ENCODE data around the gene UBE2D3.

The UBE2D3 gene

GRCh38 chr4:102843273-102843672 is 15.9 kb upstream of the UBE2D3 start:
- no peak for DNase-seq
- Histone ChIP-seq H4K20me1 (ENCODE audit: insufficient read depth, low read length) (no peaks in the 10 kb centered on the region), H3K9me2 (replicated peaks; ENCODE audit: insufficient read depth, low read length) (no peaks in the 10 kb centered on the region), H3K27me3 (replicated peaks; ENCODE audit: insufficient read depth, low read length) (no peaks in the 10 kb centered on the region), H3K27ac (ENCODE audit: low read length) (no peak overlapping the region), H3K4me3 (ENCODE audit: low read length) (no peak overlapping the region), H3K36me3 (replicated peaks; ENCODE audit: insufficient read depth, low read length) (no peaks in the 10 kb centered on the region), H3K79me2 (ENCODE audit: low read length) (no peaks in the 10 kb centered on the region), H3K9me3 (replicated peaks; ENCODE audit: insufficient read depth, low read length) (no peaks in the 10 kb centered on the region), H3K4me1 (ENCODE audit: low read length) (no peaks in the 10 kb centered on the region), H3K4me2 (ENCODE audit: low read depth, low read length) (no peak overlapping the region), H3F3A (ENCODE audit: insufficient read depth, low read length) (no peaks in the 10 kb centered on the region), H3K9ac (ENCODE audit: low read length) (no peak overlapping the region), H2AFZ (ENCODE audit: low read length) (no peak overlapping the region)
- no peak for TF ChIP-seq EZH2 (optimal IDR thresholded peaks at IDR 0.05; ENCODE audit: low read depth, low read length)
- no peak for TF ChIP-seq EZH2phosphoT487 (IDR thresholded peaks at IDR 0.05; ENCODE audit: low read length)
- TF ChIP-seq, protein P1, sequence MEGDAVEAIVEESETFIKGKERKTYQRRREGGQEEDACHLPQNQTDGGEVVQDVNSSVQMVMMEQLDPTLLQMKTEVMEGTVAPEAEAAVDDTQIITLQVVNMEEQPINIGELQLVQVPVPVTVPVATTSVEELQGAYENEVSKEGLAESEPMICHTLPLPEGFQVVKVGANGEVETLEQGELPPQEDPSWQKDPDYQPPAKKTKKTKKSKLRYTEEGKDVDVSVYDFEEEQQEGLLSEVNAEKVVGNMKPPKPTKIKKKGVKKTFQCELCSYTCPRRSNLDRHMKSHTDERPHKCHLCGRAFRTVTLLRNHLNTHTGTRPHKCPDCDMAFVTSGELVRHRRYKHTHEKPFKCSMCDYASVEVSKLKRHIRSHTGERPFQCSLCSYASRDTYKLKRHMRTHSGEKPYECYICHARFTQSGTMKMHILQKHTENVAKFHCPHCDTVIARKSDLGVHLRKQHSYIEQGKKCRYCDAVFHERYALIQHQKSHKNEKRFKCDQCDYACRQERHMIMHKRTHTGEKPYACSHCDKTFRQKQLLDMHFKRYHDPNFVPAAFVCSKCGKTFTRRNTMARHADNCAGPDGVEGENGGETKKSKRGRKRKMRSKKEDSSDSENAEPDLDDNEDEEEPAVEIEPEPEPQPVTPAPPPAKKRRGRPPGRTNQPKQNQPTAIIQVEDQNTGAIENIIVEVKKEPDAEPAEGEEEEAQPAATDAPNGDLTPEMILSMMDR (IDR thresholded peaks at IDR 0.05; ENCODE audit: low read length): no peak

DNA sequence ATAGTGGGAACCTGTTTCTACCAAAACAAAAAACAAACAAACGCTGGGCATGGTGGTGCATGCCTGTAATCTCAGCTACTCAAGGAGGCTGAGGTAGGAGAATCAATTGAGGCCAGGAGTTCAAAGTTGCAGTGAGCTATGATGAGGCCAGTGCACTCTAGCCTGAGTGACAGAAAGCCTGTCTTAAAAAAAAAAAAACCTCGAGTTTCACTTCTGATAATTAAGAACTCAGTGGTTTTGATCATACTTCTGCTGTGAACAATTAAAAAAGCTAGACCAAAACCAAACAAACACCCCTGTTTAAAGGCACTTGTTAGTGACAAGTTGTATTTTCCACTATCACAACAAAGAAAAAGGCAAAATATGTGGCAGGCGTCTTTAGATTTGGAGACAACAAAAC is 15.0 kb upstream of the UBE2D3 start:
- H3F3A ChIP-seq (ENCODE audit: insufficient read depth, low read length): no peaks in the 10 kb centered on the region
- no peaks in the 10 kb centered on the region for H3K4me1 ChIP-seq (ENCODE audit: low read length)
- no peaks in the 10 kb centered on the region for H3K36me3 ChIP-seq (replicated peaks; ENCODE audit: insufficient read depth, low read length)
- TF ChIP-seq, protein P1 (IDR thresholded peaks at IDR 0.05; ENCODE audit: low read length): no peak
- TF ChIP-seq EZH2 (optimal IDR thresholded peaks at IDR 0.05; ENCODE audit: low read depth, low read length) (no peak), EZH2phosphoT487 (IDR thresholded peaks at IDR 0.05; ENCODE audit: low read length) (no peak)
- H3K79me2 ChIP-seq (ENCODE audit: low read length): no peaks in the 10 kb centered on the region
- no peak overlapping the region for H3K9ac ChIP-seq (ENCODE audit: low read length)
- H4K20me1 ChIP-seq (ENCODE audit: insufficient read depth, low read length): no peaks in the 10 kb centered on the region
- H3K9me2 ChIP-seq (replicated peaks; ENCODE audit: insufficient read depth, low read length): no peaks in the 10 kb centered on the region
- no peak overlapping the region for H3K4me2 ChIP-seq (ENCODE audit: low read depth, low read length)
- no peak overlapping the region for H2AFZ ChIP-seq (ENCODE audit: low read length)
- DNase-seq: no peak
- no peak overlapping the region for H3K27ac ChIP-seq (ENCODE audit: low read length)
- H3K27me3 ChIP-seq (replicated peaks; ENCODE audit: insufficient read depth, low read length): no peaks in the 10 kb centered on the region
- no peak overlapping the region for H3K4me3 ChIP-seq (ENCODE audit: low read length)
- H3K9me3 ChIP-seq (replicated peaks; ENCODE audit: insufficient read depth, low read length): no peaks in the 10 kb centered on the region

DNA sequence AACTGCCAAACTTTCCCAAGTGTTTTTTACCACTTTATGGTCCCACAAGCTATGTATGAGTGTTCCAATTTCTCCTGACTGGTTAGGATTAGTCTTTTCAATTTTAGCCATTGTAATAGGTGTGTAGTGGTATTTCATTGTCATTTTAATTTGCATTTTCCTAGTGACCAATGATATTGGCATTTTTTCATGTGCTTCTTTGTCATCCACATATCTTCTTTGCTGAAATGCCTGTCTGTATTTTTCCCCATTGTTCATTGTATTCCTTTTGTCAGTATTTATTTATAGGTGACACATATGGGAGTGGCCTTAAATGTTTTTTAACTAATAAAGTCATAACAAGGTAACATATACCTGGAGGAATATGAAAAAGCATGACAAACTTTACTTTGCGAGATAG is 9.2 kb upstream of the UBE2D3 start:
- Histone ChIP-seq H4K20me1 (ENCODE audit: insufficient read depth, low read length) (no peaks in the 10 kb centered on the region), H2AFZ (ENCODE audit: low read length) (no peak overlapping the region), H3K4me2 (ENCODE audit: low read depth, low read length) (no peak overlapping the region), H3K9me3 (replicated peaks; ENCODE audit: insufficient read depth, low read length) (no peaks in the 10 kb centered on the region), H3K27ac (ENCODE audit: low read length) (no peak overlapping the region), H3K9ac (ENCODE audit: low read length) (no peak overlapping the region), H3K9me2 (replicated peaks; ENCODE audit: insufficient read depth, low read length) (no peaks in the 10 kb centered on the region), H3K79me2 (ENCODE audit: low read length) (no peaks in the 10 kb centered on the region), H3K4me3 (ENCODE audit: low read length) (no peak overlapping the region), H3K36me3 (replicated peaks; ENCODE audit: insufficient read depth, low read length) (no peaks in the 10 kb centered on the region), H3F3A (ENCODE audit: insufficient read depth, low read length) (no peaks in the 10 kb centered on the region), H3K4me1 (ENCODE audit: low read length) (no peaks in the 10 kb centered on the region), H3K27me3 (replicated peaks; ENCODE audit: insufficient read depth, low read length) (no peaks in the 10 kb centered on the region)
- TF ChIP-seq, protein P1 (IDR thresholded peaks at IDR 0.05; ENCODE audit: low read length): no peak
- TF ChIP-seq EZH2 (optimal IDR thresholded peaks at IDR 0.05; ENCODE audit: low read depth, low read length) (no peak), EZH2phosphoT487 (IDR thresholded peaks at IDR 0.05; ENCODE audit: low read length) (no peak)
- no peak for DNase-seq
